ENCODE results near the gene GNPTG. TPM values are rescaled to one million over a fixed set of nuclear protein-coding genes. Genes with fewer than 3 reads are reported as not detected.
A peak's percentile ranks its signal among the peaks of the same experiment; 100 is the strongest.
"Not testable (repeated sequence)": the region's sequence is repeated elsewhere in the genome, so short reads cannot be mapped to it uniquely, and the experiment has no call there.

The GNPTG gene
- total RNA-seq, 2 donors from 2014 or later: 39.2 to 48.0 TPM

DNA sequence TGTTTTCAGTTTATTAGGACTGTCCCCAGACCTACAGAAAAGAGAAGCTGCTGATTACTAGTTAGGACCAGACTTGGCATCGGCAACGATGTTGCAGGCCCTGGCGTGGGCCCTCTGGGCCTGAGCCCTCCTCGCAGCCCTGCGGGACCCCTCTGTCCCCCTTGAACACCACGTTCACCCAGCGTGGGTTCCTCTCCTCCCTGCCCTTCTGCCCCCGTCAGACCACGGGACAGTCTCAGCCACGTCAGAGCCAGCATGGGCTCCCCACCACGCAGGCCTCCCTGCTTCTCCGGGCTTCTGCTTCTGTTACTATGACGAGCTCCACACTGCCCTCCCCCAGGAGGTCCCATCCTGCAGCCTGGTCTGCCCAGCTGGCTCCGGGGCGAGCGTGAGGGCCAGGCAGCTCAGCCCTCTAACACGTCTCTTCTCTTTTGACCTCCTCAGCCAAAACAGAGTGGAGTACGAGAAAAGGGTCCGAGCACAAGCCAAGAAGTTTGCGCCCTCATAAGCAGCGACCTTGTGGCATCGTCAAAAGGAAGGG is 27.4 kb upstream of the GNPTG start:
- ATAC-seq (no peak), DNase-seq (no peak)
- Mint-ChIP-seq H3K4me3 (no peak overlapping the region), H3K27ac (peak overlapping the region; percentile 9), H3K27me3 (no peaks in the 10 kb centered on the region), H3K36me3 (ENCODE audit: low read depth) (peaks cover 3% of the 10 kb centered on the region), H3K4me1 (peaks cover 2% of the 10 kb centered on the region)
- H3K9me3 ChIP-seq (ENCODE audit: control insufficient read depth, low read length, poor library complexity, severe bottlenecking): no peaks in the 10 kb centered on the region

DNA sequence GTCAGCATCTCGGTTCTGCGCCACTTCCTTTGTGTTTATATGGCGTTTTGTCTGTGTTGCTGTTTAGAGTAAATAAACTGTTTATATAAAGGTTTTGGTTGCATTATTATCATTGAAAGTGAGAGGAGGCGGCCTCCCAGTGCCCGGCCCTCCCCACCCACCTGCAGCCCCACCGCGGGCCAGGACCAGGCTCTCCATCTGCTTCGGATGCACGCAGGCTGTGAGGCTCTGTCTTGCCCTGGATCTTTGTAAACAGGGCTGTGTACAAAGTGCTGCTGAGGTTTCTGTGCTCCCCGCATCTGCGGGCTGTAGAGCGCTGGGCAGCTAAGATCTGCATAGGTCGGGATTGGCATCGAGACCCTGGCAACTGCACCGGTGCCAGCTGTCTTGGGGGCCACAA is 26.5 kb upstream of the GNPTG start:
- Mint-ChIP-seq H3K4me3 (no peak overlapping the region), H3K27ac (peak overlapping the region; percentile 9), H3K4me1 (peaks cover 2% of the 10 kb centered on the region), H3K27me3 (no peaks in the 10 kb centered on the region), H3K36me3 (ENCODE audit: low read depth) (peaks cover 3% of the 10 kb centered on the region)
- no peaks in the 10 kb centered on the region for H3K9me3 ChIP-seq (ENCODE audit: control insufficient read depth, low read length, poor library complexity, severe bottlenecking)
- DNase-seq (no peak), ATAC-seq (no peak)

DNA sequence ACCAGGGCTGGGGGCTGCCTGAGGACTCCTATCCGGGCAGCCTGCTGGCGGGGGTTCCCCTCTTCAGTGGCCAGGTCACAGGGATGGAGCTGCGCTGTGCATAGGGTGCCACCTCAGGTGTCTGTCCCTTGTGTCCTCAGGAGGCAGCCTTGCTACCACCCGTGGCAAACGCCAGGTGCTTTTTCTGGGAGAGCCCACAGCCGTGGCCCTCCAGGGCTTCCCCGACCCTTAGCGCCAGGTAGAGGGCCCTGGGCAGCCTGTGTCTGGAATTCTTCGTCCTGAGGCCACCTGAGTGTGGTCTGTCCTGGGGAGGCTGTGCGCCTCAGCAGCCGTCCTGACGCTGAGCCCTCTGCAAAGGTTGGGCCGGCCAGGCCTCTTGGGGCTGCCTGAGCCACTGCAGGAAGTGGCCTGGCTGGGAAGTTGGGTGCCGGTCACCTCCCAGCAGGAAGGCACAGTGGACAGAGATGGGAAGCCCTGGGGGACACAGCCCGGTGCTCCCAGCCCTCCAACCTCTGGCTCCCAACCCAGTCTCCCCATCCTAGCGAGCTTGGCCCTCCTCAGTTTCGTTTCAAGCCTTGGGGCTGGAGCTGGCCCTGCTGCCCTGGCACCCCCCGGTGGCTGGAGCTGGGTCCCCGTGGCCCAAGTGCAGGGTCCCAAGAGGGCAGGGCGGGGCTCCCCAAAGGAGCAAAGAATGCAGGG is 25.9 kb upstream of the GNPTG start:
- peak; percentile 17 for ATAC-seq
- H3K9me3 ChIP-seq (ENCODE audit: control insufficient read depth, low read length, poor library complexity, severe bottlenecking): no peaks in the 10 kb centered on the region
- DNase-seq: no peak
- peaks cover 2% of the 10 kb centered on the region for H3K4me1 Mint-ChIP-seq
- H3K27ac Mint-ChIP-seq: no peak overlapping the region
- peaks cover 3% of the 10 kb centered on the region for H3K36me3 Mint-ChIP-seq (ENCODE audit: low read depth)
- no peaks in the 10 kb centered on the region for H3K27me3 Mint-ChIP-seq
- H3K4me3 Mint-ChIP-seq: no peak overlapping the region

DNA sequence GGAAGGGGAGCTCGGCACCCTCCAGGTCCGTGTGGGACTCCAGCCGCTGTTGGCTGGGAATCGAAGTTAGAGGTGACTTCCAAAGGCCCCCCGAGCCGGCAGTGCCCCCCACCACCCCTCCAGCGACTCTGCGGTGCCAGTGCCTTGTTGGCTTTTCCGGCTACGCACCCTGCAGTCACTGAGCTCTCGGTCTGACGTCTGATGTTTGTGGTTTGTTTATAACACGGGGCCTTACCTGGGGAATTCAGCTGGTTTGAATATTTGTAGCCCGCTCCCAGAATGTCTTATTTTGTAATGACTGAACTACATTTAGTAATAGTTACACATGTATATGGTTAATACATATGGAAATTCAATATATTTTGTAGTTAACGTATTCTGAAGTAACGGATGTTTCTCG is 25.3 kb upstream of the GNPTG start:
- no peak overlapping the region for H3K27ac Mint-ChIP-seq
- no peak for DNase-seq
- H3K4me3 Mint-ChIP-seq: peak overlapping the region; percentile 31
- H3K9me3 ChIP-seq (ENCODE audit: control insufficient read depth, low read length, poor library complexity, severe bottlenecking): no peaks in the 10 kb centered on the region
- H3K27me3 Mint-ChIP-seq: no peaks in the 10 kb centered on the region
- ATAC-seq: no peak
- H3K4me1 Mint-ChIP-seq: peaks cover 2% of the 10 kb centered on the region
- peaks cover 3% of the 10 kb centered on the region for H3K36me3 Mint-ChIP-seq (ENCODE audit: low read depth)

DNA sequence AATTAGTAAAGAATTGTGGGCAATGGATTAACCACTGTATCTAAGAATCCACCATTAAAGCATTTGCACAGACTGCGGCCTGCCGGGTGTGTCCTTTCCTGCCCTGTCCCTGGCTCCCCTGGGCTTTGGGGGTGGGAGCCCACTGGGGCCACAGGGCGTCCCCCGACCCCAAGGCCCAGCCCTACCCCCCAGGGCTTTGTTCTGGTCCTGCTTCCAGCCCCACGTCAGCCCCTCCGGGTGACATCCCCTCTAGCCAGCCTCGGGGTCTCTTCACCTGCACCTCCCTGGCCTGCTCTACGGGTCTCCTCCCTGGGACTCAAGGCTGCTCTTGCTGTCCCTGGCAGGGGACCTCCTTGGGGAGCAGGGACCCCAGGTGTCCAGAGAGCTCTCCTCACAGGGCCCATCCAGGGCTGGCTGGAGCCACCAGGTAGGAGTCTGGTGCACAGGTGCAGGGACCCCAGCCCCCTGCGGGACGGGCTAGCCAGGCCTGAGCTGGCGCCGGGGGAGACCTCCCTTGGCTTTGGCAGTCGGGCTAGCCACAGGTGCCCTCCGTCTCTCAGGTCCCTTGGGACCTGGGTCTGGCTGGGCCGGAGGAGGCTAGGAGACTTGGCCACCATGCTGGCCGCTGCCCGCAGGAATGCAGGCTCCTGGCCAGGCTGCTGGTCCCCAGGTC is 24.6 kb upstream of the GNPTG start:
- Mint-ChIP-seq H3K36me3 (ENCODE audit: low read depth) (peaks cover 3% of the 10 kb centered on the region), H3K4me3 (no peak overlapping the region), H3K27ac (no peak overlapping the region), H3K27me3 (no peaks in the 10 kb centered on the region), H3K4me1 (peaks cover 8% of the 10 kb centered on the region)
- no peaks in the 10 kb centered on the region for H3K9me3 ChIP-seq (ENCODE audit: control insufficient read depth, low read length, poor library complexity, severe bottlenecking)
- ATAC-seq: no peak
- DNase-seq: no peak

DNA sequence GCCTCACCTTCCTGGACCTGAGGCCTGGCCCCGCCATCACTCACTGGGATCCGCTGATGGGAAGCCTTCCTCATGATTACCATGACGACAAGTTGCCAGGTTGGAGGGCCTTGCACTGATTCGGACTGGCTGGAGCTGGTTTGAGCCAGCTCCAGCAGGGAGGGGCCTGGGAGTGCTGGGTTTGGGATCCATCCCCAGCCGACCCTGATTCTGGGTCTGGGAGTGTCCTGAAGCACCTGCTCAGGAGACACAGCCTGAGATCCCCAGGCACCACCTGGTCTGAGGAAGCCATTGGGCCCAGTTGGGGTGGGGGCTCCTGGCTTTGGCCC is 24.1 kb upstream of the GNPTG start:
- DNase-seq (no peak), ATAC-seq (no peak)
- Mint-ChIP-seq H3K27ac (no peak overlapping the region), H3K27me3 (peaks cover 4% of the 10 kb centered on the region), H3K4me3 (no peak overlapping the region), H3K36me3 (ENCODE audit: low read depth) (peaks cover 3% of the 10 kb centered on the region), H3K4me1 (peaks cover 12% of the 10 kb centered on the region)
- H3K9me3 ChIP-seq (ENCODE audit: control insufficient read depth, low read length, poor library complexity, severe bottlenecking): no peaks in the 10 kb centered on the region

DNA sequence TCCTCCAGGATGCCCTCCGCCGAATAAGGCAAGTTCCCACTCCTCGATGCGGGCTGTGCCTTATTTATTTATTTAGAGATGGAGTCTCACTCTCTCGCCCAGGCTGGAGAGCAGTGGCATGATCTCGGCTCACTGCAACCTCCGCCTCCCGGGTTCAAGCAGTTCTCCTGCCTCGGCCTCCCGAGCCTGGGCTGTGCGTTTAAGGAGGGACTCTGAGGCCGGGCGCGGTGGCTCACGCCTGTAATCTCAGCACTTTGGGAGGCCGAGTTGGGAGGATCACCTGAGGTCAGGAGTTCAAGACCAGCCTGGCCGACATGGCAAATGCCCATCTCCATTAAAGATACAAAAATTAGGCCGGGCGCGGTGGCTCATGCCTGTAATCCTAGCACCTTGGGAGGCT is 23.6 kb upstream of the GNPTG start:
- H3K4me3 Mint-ChIP-seq; H3K36me3 Mint-ChIP-seq (ENCODE audit: low read depth); H3K9me3 ChIP-seq (ENCODE audit: control insufficient read depth, low read length, poor library complexity, severe bottlenecking); ATAC-seq; H3K27me3 Mint-ChIP-seq; H3K27ac Mint-ChIP-seq; DNase-seq: not testable (repeated sequence)
- H3K4me1 Mint-ChIP-seq: peaks cover 15% of the 10 kb centered on the region

DNA sequence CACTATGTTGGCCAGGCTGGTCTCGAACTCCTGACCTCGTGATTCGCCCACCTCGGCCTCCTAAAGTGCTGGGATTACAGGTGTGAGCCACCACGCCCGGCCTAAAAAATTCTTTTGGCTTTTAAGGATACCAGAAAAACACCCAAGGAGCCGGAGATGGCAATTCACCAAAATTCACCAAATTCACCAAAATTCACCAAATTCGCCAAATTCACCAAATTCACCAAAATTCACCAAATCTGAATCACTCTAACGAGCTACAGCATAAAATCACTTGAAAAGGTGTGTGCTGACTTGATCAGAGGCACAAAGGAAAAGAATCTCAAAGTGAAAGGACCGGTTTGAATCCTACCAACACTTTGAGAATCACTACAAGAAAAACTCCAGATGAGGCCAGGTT is 22.8 kb upstream of the GNPTG start:
- H3K4me3 Mint-ChIP-seq: peak overlapping the region; percentile 47
- not testable (repeated sequence) for H3K9me3 ChIP-seq (ENCODE audit: control insufficient read depth, low read length, poor library complexity, severe bottlenecking); DNase-seq; H3K36me3 Mint-ChIP-seq (ENCODE audit: low read depth); ATAC-seq; H3K27me3 Mint-ChIP-seq
- H3K4me1 Mint-ChIP-seq: peaks cover 15% of the 10 kb centered on the region
- H3K27ac Mint-ChIP-seq: peak overlapping the region; percentile 24

DNA sequence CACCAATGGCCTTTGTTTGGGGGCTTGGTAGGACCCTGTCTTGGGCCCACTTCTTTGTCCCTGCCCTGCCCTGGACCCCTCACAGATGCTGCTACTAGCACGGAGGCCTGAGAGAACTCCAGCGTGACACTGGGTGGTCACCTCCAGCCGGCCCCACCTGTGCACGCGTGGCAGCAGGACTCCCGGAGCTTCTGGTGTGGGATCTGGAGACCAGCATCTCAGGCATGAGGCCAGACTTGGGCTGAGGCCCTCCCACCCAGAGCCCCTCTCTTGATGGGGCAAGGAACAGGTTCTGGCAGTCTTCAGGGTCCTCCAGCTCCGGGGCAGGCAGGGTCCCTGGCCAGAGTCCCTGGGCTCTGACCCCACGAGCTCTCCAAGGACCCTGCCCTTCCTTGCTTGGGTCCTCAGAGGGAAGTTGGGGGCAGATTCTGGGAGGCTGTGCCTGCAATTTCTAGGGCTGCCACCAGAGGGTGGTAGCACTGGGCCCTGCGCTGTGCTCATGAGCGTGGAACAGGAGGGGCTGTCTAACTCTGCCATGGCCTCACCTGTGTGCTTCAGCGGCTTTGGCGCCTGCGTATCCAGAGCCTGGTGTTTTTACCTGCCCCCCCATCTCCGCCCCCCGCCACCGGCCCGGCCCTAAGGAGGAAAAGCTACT is 21.3 kb upstream of the GNPTG start:
- H3K9me3 ChIP-seq (ENCODE audit: control insufficient read depth, low read length, poor library complexity, severe bottlenecking): no peaks in the 10 kb centered on the region
- Mint-ChIP-seq H3K4me1 (peaks cover 13% of the 10 kb centered on the region), H3K4me3 (no peak overlapping the region), H3K27me3 (peaks cover 6% of the 10 kb centered on the region), H3K27ac (no peak overlapping the region), H3K36me3 (ENCODE audit: low read depth) (no peaks in the 10 kb centered on the region)
- ATAC-seq (no peak), DNase-seq (no peak)

DNA sequence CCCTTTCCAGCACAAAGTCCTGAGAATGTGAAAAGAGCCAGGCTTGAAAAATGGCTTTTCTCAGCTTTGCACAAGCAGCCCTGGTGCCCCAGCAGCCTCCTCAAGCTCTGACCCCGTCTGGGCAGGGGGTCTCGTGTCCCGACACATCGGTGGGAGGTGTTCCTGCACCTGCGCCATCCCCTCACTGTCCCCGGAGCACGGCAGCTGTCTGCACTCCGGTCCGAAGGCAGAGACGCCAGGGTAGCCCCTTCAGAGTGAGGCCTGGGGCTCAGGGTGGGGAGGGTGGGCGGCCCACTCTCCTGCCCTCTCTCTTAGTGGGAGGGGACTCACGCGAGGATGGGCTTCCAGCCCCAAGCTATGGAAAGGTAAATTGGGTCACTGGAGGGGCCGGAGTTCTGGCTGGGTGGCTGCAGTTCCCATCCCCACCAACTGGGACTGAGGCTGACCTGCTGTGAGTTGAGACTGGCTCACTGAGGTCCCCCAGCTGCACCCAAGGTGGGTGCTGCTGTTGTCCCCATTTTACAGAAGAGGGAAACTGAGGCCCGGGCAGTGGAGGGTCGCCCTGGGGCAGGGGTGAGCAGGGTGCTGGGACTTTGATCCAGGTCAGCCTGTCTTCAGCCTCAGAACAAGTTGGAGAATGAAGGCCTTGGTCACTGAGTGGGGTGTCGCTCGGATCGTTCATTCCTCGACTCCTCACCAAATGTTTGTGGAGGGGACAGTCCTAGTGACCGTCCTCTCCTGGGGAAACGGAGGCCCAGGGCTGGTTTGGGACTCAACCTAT is 20.6 kb upstream of the GNPTG start:
- Mint-ChIP-seq H3K4me3 (peak overlapping the region; percentile 88), H3K4me1 (peaks cover 13% of the 10 kb centered on the region), H3K36me3 (ENCODE audit: low read depth) (no peaks in the 10 kb centered on the region), H3K27ac (no peak overlapping the region), H3K27me3 (peaks cover 6% of the 10 kb centered on the region)
- ATAC-seq: no peak
- H3K9me3 ChIP-seq (ENCODE audit: control insufficient read depth, low read length, poor library complexity, severe bottlenecking): no peaks in the 10 kb centered on the region
- DNase-seq: no peak

DNA sequence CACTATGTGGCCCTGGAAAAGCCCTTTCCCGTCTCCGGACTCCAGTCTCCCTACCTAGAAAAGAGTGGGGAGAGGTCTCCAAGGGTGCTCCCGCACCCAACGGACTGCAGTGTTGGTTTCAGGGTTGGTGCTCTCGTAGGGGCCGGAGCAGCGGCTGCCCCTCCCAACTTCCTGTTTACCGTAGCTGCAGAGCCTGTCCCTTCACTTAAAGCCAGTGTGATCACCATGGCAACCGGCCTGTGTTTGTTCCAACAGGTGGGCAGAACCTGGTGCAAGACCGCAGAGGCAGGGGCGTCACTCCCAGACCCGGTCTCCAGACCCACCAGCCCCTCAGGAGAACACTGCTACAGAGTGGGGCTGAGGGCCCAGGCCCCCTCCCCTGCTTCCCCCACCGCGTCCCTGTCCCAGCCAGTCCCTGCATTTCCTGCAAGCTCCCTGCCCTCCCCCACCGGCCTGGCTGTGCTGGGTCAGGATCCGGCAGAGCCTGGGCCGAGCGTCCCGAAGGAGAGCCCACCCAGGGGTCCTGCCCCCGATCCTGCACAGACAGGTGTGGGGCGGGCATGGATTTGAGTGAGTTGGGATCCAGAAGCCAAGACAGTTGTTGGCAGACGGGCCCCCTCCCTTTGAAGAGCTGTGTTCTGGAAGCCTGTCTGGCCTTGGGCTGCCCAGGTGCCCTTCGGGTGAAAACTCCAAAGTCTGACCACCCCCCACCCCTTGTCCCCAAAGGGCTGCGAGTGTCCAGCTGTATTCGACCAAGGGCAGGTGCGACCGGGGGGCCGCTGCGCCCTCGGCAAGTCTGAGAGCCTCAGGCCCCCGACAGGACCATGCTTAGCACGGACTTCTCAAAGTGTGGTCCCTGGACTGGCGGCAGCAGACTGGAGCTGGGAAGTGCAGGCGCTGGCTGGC is 19.8 kb upstream of the GNPTG start:
- Mint-ChIP-seq H3K27me3 (peaks cover 6% of the 10 kb centered on the region), H3K36me3 (ENCODE audit: low read depth) (no peaks in the 10 kb centered on the region), H3K27ac (peak overlapping the region; percentile 76), H3K4me3 (peak overlapping the region; percentile 88), H3K4me1 (peaks cover 13% of the 10 kb centered on the region)
- no peaks in the 10 kb centered on the region for H3K9me3 ChIP-seq (ENCODE audit: control insufficient read depth, low read length, poor library complexity, severe bottlenecking)
- DNase-seq: peak in 1 of 3 donors; percentile 43
- peak; percentile 59 for ATAC-seq

DNA sequence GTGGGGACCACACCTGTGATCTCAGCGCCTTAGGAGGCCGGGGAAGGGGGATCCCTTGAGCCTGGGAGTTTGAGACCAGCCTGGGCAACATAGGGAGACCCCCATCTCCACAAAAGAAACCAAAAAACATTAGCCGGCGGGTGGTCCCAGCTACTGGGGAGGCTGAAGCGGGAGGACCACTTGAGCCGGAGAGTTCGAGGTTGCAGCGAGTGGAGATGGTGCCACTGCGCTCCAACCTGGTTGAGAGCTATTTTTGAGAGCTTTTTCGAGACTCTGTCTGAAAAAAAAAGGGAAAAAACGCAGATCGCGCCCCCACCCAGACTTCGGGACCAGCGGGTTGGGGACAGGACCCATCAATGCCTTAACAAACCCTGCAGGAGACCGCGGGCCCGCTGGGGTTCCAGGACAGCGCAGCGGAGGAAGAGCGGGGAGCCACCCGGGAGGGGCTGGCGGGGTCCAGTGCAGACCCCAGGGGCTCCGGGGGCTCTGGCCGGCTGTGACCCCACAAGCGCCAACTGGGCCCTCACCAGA is 19.0 kb upstream of the GNPTG start:
- DNase-seq: no peak
- H3K4me3 Mint-ChIP-seq: peak overlapping the region; percentile 88

More for the DNA sequence above, 19.0 kb upstream of the GNPTG start:
- no peak for ATAC-seq
- no peaks in the 10 kb centered on the region for H3K9me3 ChIP-seq (ENCODE audit: control insufficient read depth, low read length, poor library complexity, severe bottlenecking)
- Mint-ChIP-seq H3K4me1 (peaks cover 13% of the 10 kb centered on the region), H3K27me3 (peaks cover 6% of the 10 kb centered on the region), H3K27ac (peak overlapping the region; percentile 76), H3K36me3 (ENCODE audit: low read depth) (no peaks in the 10 kb centered on the region)
